Astrocyte (in vitro differentiated cells and primary cell): ENCODE data around the gene PRR16.

Source experiments
- EZH2 ChIP-seq: IDR thresholded peaks from 2 replicates; pipeline ENCODE4 v1.6.1; 2012; ENCODE audit warnings: mild to moderate bottlenecking, low read length, inconsistent platforms; ENCODE audit not compliant: insufficient read depth
- TF ChIP-seq, protein P1 (sequence below): IDR thresholded peaks from 2 replicates; pipeline ENCODE4 v1.5.1; 2011; ENCODE audit warnings: low read depth, mild to moderate bottlenecking, inconsistent platforms, low read length, moderate library complexity; ENCODE audit not compliant: insufficient read depth

DNA sequence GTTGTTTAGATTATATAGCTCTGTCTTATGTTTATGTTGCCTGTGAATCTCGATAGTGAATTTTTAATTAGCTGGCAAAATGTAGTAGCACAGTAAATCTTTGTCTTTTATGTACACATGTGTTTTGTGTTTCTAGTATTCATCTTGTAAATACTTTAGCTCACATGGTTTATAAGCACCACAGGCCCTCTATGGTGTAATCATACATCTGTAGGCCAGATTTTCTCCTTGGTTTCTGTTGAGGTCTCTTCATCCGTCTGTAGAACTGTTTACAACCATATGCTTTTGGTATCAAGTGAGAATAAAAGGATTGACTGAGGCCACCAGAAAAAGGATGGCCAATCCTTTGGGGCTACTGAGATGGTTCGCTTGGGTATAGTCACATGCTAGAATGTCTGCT lies 45.0 kb downstream of the PRR16 start:
- TF ChIP-seq, protein P1, sequence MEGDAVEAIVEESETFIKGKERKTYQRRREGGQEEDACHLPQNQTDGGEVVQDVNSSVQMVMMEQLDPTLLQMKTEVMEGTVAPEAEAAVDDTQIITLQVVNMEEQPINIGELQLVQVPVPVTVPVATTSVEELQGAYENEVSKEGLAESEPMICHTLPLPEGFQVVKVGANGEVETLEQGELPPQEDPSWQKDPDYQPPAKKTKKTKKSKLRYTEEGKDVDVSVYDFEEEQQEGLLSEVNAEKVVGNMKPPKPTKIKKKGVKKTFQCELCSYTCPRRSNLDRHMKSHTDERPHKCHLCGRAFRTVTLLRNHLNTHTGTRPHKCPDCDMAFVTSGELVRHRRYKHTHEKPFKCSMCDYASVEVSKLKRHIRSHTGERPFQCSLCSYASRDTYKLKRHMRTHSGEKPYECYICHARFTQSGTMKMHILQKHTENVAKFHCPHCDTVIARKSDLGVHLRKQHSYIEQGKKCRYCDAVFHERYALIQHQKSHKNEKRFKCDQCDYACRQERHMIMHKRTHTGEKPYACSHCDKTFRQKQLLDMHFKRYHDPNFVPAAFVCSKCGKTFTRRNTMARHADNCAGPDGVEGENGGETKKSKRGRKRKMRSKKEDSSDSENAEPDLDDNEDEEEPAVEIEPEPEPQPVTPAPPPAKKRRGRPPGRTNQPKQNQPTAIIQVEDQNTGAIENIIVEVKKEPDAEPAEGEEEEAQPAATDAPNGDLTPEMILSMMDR = no peak
- no peak for TF ChIP-seq EZH2
